Progenitor cell of endocrine pancreas (in vitro differentiated cells): ENCODE measurements around the gene FANCE. TPM values are rescaled to one million over a fixed set of nuclear protein-coding genes. Genes with fewer than 3 reads are reported as not detected.
"Not testable (repeated sequence)": the region's sequence is repeated elsewhere in the genome, so short reads cannot be mapped to it uniquely, and the experiment has no call there.

ENCODE experiments used
- DNase-seq: peaks from one replicate; pipeline ENCODE4 v3.0.0; 2021; ENCODE audit warnings: low spot score; ENCODE audit not compliant: unreplicated experiment
- H3K27ac Mint-ChIP-seq: 2 replicates; pipeline ENCODE4 v1.8.0; 2021; ENCODE audit warnings: mild to moderate bottlenecking, moderate library complexity, mixed read lengths
- H3K27me3 Mint-ChIP-seq: 2 replicates; pipeline ENCODE4 v1.8.0; 2021; ENCODE audit warnings: mixed read lengths
- H3K36me3 Mint-ChIP-seq: 2 replicates; pipeline ENCODE4 v1.8.0; 2022; ENCODE audit warnings: mixed read lengths; ENCODE audit not compliant: insufficient read depth
- H3K4me1 Mint-ChIP-seq: 2 replicates; pipeline ENCODE4 v1.8.0; 2021; ENCODE audit warnings: low read depth, mixed read lengths
- H3K4me3 Mint-ChIP-seq: 2 replicates; pipeline ENCODE4 v1.8.0; 2021; ENCODE audit warnings: low read depth, mild to moderate bottlenecking, moderate library complexity, mixed read lengths
- H3K9me3 Mint-ChIP-seq: 2 replicates; pipeline ENCODE4 v1.8.0; 2021; ENCODE audit warnings: low read depth, mixed read lengths
- total RNA-seq: library from RNA; stranded (reverse); gene quantifications from 2 replicates; pipeline ENCODE4 v1.2.1, GENCODE V29; 2021
- TF ChIP-seq, protein P1 (sequence below): fragments of 200-600 bp; sonication (generic); IDR thresholded peaks from one replicate; pipeline ENCODE4 v1.5.0; 2021; ENCODE audit warnings: antibody characterized with exemption, mild to moderate bottlenecking; ENCODE audit not compliant: unreplicated experiment

FANCE gene
- total RNA-seq, 1 donor from 2014 or later: 10.6 TPM

GRCh38 chr6:35510916-35511561, 58.9 kb downstream of the FANCE start:
- DNase-seq: no peak
- H3K27me3 Mint-ChIP-seq: peaks cover 37% of the 10 kb centered on the region
- H3K9me3 Mint-ChIP-seq: no peaks in the 10 kb centered on the region
- H3K36me3 Mint-ChIP-seq: no peaks in the 10 kb centered on the region
- H3K4me1 Mint-ChIP-seq: peaks cover 2% of the 10 kb centered on the region
- H3K27ac Mint-ChIP-seq: no peak overlapping the region
- H3K4me3 Mint-ChIP-seq: no peak overlapping the region
- TF ChIP-seq, protein P1, sequence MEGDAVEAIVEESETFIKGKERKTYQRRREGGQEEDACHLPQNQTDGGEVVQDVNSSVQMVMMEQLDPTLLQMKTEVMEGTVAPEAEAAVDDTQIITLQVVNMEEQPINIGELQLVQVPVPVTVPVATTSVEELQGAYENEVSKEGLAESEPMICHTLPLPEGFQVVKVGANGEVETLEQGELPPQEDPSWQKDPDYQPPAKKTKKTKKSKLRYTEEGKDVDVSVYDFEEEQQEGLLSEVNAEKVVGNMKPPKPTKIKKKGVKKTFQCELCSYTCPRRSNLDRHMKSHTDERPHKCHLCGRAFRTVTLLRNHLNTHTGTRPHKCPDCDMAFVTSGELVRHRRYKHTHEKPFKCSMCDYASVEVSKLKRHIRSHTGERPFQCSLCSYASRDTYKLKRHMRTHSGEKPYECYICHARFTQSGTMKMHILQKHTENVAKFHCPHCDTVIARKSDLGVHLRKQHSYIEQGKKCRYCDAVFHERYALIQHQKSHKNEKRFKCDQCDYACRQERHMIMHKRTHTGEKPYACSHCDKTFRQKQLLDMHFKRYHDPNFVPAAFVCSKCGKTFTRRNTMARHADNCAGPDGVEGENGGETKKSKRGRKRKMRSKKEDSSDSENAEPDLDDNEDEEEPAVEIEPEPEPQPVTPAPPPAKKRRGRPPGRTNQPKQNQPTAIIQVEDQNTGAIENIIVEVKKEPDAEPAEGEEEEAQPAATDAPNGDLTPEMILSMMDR: no peak

DNA sequence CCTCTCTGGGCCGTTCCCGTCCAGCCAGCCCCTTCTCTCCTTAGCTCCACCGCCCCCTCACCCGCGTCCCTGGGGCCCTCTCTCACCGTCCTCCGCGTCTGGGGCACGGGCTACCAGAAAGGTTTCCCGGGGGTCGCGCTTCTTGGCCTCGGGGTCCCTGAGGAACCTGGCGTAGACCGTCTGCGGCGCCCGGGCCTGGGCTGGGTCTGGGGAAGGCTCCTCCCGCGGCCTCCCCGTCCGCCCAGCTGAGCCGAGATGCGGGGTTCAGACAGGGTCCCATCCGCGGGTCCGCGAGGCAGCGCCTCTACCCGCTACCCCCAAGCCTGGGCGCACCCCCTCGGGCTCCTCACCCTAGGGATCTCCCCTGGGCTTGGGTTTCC, 59.4 kb downstream of the FANCE start:
- Mint-ChIP-seq H3K4me1 (peaks cover 2% of the 10 kb centered on the region), H3K4me3 (no peak overlapping the region), H3K27me3 (peaks cover 32% of the 10 kb centered on the region), H3K27ac (no peak overlapping the region), H3K9me3 (no peaks in the 10 kb centered on the region), H3K36me3 (no peaks in the 10 kb centered on the region)
- TF ChIP-seq, protein P1: no peak
- no peak for DNase-seq

- Mint-ChIP-seq H3K4me3 (no peak overlapping the region), H3K36me3 (no peaks in the 10 kb centered on the region), H3K27me3 (peaks cover 27% of the 10 kb centered on the region), H3K4me1 (peaks cover 2% of the 10 kb centered on the region), H3K9me3 (no peaks in the 10 kb centered on the region), H3K27ac (no peak overlapping the region)
- no peak for DNase-seq
- TF ChIP-seq, protein P1: no peak
Measured at GRCh38 chr6:35512006-35512405, 59.9 kb downstream of the FANCE start.

GRCh38 chr6:35512740-35513139, 60.6 kb downstream of the FANCE start, which contains the start of gene TULP1:
TSS of gene TULP1 (minus strand) at chr6:35512896. CDS start at chr6:35512858, 38 bp downstream.
- Mint-ChIP-seq H3K9me3 (no peaks in the 10 kb centered on the region), H3K36me3 (no peaks in the 10 kb centered on the region), H3K27me3 (peaks cover 23% of the 10 kb centered on the region), H3K4me3 (no peak within 1 kb of the TSS), H3K27ac (no peak within 1 kb of the TSS), H3K4me1 (peaks cover 2% of the 10 kb centered on the region)
- no peak for DNase-seq
- TF ChIP-seq, protein P1: no peak

- Mint-ChIP-seq H3K27ac (no peak overlapping the region), H3K27me3 (peaks cover 13% of the 10 kb centered on the region)
- TF ChIP-seq, protein P1: no peak
Measured at GRCh38 chr6:35514587-35514986, 62.4 kb downstream of the FANCE start.

DNA sequence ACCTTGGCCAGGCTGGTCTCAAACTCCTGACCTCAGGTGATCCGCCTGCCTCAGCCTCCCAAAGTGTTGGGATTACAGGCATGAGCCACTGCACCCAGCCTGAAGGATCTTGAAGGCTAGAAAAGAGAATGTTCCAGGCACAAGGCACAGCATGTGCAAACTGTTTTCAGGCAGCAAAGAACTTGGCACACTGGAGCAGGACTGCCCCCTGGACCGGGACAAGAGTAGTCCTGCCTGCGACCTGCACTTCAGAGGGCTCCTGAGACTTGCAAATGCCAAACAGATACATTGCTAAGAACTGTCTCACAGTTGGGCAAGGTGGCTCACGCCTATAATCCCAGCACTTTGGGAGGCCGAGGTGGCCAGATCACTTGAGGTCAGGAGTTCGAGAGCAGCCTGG, 63.8 kb downstream of the FANCE start:
- H3K4me1 Mint-ChIP-seq, H3K4me3 Mint-ChIP-seq, H3K36me3 Mint-ChIP-seq, H3K9me3 Mint-ChIP-seq, DNase-seq, H3K27ac Mint-ChIP-seq, H3K27me3 Mint-ChIP-seq: not testable (repeated sequence)

More at GRCh38 chr6:35514587-35514986, 62.4 kb downstream of the FANCE start:
- Mint-ChIP-seq H3K9me3 (no peaks in the 10 kb centered on the region), H3K36me3 (no peaks in the 10 kb centered on the region), H3K4me1 (no peaks in the 10 kb centered on the region), H3K4me3 (no peak overlapping the region)
- no peak for DNase-seq
